ENCODE data around the gene BTBD17.

The BTBD17 gene

DNA sequence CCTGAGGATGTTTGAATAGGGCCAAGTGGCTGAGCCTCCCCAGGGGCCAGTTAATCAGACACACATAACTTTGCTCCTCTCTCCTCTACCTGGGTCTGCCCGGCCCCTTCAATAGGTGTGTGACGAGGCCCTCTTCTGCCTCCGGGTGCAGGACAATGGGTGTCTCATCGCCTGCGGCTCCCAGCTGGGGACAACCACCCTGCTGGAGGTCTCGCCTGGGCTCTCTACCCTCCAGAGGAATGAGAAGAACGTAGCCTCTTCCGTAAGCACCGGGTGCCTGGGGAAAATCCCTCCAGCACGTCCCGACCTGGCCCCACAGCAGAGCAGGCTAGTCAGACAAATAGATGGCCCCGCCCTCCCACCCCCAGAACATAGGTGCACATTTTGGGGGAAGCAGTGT is 51.8 kb downstream of the BTBD17 start:
- TF ChIP-seq, protein P1, sequence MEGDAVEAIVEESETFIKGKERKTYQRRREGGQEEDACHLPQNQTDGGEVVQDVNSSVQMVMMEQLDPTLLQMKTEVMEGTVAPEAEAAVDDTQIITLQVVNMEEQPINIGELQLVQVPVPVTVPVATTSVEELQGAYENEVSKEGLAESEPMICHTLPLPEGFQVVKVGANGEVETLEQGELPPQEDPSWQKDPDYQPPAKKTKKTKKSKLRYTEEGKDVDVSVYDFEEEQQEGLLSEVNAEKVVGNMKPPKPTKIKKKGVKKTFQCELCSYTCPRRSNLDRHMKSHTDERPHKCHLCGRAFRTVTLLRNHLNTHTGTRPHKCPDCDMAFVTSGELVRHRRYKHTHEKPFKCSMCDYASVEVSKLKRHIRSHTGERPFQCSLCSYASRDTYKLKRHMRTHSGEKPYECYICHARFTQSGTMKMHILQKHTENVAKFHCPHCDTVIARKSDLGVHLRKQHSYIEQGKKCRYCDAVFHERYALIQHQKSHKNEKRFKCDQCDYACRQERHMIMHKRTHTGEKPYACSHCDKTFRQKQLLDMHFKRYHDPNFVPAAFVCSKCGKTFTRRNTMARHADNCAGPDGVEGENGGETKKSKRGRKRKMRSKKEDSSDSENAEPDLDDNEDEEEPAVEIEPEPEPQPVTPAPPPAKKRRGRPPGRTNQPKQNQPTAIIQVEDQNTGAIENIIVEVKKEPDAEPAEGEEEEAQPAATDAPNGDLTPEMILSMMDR (IDR thresholded peaks at IDR 0.05), result no peak
- no peaks in the 10 kb centered on the region for H3K4me1 ChIP-seq
- H3K27ac ChIP-seq, result no peak overlapping the region
- H3K9me3 ChIP-seq, result no peaks in the 10 kb centered on the region
- intact Hi-C loops (cut with DNase I; ENCODE audit: low total_unique reads), result no loop called here
- H3K27me3 ChIP-seq, result peaks cover 0 to 27% of the 10 kb centered on the region in 2 donors
- H3K4me3 ChIP-seq, result no peak overlapping the region
- no peak for DNase-seq
- no peaks in the 10 kb centered on the region for H3K36me3 ChIP-seq

DNA sequence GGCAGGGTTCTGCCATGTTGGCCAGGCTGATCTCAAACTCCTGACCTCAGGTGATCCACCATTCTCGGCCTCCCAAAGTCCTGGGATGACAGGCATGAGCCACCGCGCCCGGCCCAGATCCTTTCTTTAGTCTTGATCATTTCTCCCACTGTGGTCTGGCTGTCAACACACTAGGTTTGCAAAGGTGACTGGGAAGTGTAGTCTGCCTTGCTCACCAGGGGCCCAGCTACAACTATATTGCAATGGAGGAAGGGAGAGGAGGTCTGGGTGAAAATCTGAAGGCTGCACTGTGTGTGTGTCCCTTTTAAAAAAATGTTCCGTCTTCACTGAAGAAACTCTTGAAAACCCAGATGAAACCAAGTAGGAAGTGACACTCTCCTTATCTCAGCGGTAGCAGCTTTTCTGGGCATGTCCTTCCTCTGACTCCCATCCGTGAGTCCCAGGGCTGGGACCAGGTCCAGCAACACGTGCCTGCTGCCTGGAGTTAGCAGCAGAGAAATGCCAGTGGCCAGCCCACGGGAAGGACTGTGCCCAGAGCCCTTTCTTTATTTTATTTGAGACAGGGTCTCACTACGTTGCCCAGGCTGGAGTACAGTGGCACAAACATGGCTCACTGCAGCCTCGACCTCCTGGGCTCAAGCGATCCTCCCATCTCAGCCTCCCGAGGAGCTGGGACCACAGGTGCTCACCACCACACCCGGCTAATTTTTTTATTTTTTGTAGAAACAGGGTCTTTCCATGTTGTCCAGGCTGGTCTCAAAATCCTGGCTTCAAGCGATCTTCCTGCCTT is 53.5 kb downstream of the BTBD17 start:
- TF ChIP-seq, protein P1 (IDR thresholded peaks at IDR 0.05), result no peak

More for the DNA sequence above, 53.5 kb downstream of the BTBD17 start:
- H3K4me1 ChIP-seq, result no peaks in the 10 kb centered on the region
- DNase-seq, result no peak
- no peak overlapping the region for H3K4me3 ChIP-seq
- intact Hi-C loops (cut with DNase I; ENCODE audit: low total_unique reads), result no loop called here
- peaks cover 0 to 22% of the 10 kb centered on the region in 2 donors for H3K27me3 ChIP-seq
- no peaks in the 10 kb centered on the region for H3K36me3 ChIP-seq
- no peak overlapping the region for H3K27ac ChIP-seq
- no peaks in the 10 kb centered on the region for H3K9me3 ChIP-seq

Measured in tibial artery (tissue), 4 donors.